Lower lobe of right lung (tissue), 2 donors: ENCODE measurements around the gene EHHADH. TPM values are rescaled to one million over a fixed set of nuclear protein-coding genes. Genes with fewer than 3 reads are reported as not detected.
"Not testable (repeated sequence)": the region's sequence is repeated elsewhere in the genome, so short reads cannot be mapped to it uniquely, and the experiment has no call there.

Experiments
- ATAC-seq, 2 donors: fragments of 200-7000 bp; cut with Tn5 transposase; one replicate each; pipeline ENCODE4 v1.9.1; 2020 to 2022; ENCODE audit warnings: mild to moderate bottlenecking in 2 of 2, moderate library complexity in 2 of 2
- DNase-seq: peaks from one replicate; pipeline ENCODE4 v3.0.0-alpha.2; 2020
- H3K27ac ChIP-seq: fragments of 200-600 bp; one replicate; pipeline ENCODE4 v1.8.0; 2022
- H3K27me3 ChIP-seq: fragments of 200-600 bp; one replicate; pipeline ENCODE4 v1.8.0; 2022; ENCODE audit warnings: low read depth
- H3K36me3 ChIP-seq: fragments of 200-600 bp; one replicate; pipeline ENCODE4 v1.8.0; 2022; ENCODE audit warnings: mild to moderate bottlenecking
- H3K4me1 ChIP-seq: fragments of 200-600 bp; one replicate; pipeline ENCODE4 v1.8.0; 2022
- H3K4me3 ChIP-seq: fragments of 200-600 bp; one replicate; pipeline ENCODE4 v1.8.0; 2022; ENCODE audit warnings: mild to moderate bottlenecking
- H3K9me3 ChIP-seq: fragments of 200-600 bp; one replicate; pipeline ENCODE4 v1.8.0; 2022
- CTCF ChIP-seq: fragments of 200-600 bp; IDR thresholded peaks from one replicate; pipeline ENCODE4 v1.8.0; 2022; ENCODE audit warnings: antibody characterized with exemption, mild to moderate bottlenecking
- intact Hi-C: fragments of 100-400 bp; cut with DNase I; formaldehyde crosslinking; loops from one replicate; pipeline ENCODE4 v1.11.0; 2022
- long read RNA-seq: library from polyadenylated mRNA; unstranded; transcript quantifications from one replicate; pipeline ENCODE4 v2.0.0, GENCODE V29; 2021
- total RNA-seq: library from RNA; stranded (reverse); fragmentation: NEBNext Ultra II Directional; extraction: Animal tissue kit (Norgen Biotek cat#: 25700); gene quantifications from one replicate; pipeline ENCODE4 v1.2.1, GENCODE V29; 2021
- donor health status: DM: no; HTN: yes; CAD: no; lungs with severe emphysema.

EHHADH gene
- 11.5 TPM for total RNA-seq
- long read RNA-seq, transcript EHHADH-201 (7 exons, 3,850 nt): major isoform, 5 of 9 reads
- long read RNA-seq, partial matches to known transcripts: 4 of 9 reads
- long read RNA-seq, other reads (novel, unspliced or antisense): 0 of 9 reads

GRCh38 chr3:185253645-185254410 lies at the start of gene EHHADH:
Gene EHHADH (minus strand): TSS chr3:185254049. CDS start chr3:185254022, 27 bp downstream.
- Histone ChIP-seq H3K36me3 (no peaks in the 10 kb centered on the region), H3K27ac (peak within 1 kb of the TSS; percentile 81), H3K27me3 (no peaks in the 10 kb centered on the region), H3K4me3 (peak within 1 kb of the TSS; percentile 70), H3K9me3 (no peaks in the 10 kb centered on the region), H3K4me1 (no peaks in the 10 kb centered on the region)
- intact Hi-C loops: no loop called here
- TF ChIP-seq CTCF: no peak
- ATAC-seq (peak; percentile 99 to 100), DNase-seq (peak; percentile 88)

- intact Hi-C loops, H3K27me3 ChIP-seq, H3K36me3 ChIP-seq, H3K4me3 ChIP-seq, DNase-seq, H3K27ac ChIP-seq, H3K4me1 ChIP-seq, H3K9me3 ChIP-seq: not testable (repeated sequence)
- ATAC-seq: peak in 1 of 2 donors; percentile 41
These were observed 46.1 kb upstream of the EHHADH start for GRCh38 chr3:185299918-185300426.

GRCh38 chr3:185297867-185298266 lies 44.0 kb upstream of the EHHADH start:
- DNase-seq (no peak), ATAC-seq (no peak)
- no peak for TF ChIP-seq CTCF
- Histone ChIP-seq H3K4me1 (no peaks in the 10 kb centered on the region), H3K27me3 (no peaks in the 10 kb centered on the region), H3K4me3 (no peak overlapping the region), H3K36me3 (no peaks in the 10 kb centered on the region), H3K9me3 (no peaks in the 10 kb centered on the region), H3K27ac (no peak overlapping the region)
- intact Hi-C loops: no loop called here

GRCh38 chr3:185292238-185292637 lies 38.4 kb upstream of the EHHADH start:
- DNase-seq (no peak), ATAC-seq (no peak)
- Histone ChIP-seq H3K4me1 (no peaks in the 10 kb centered on the region), H3K9me3 (no peaks in the 10 kb centered on the region), H3K27ac (no peak overlapping the region), H3K4me3 (no peak overlapping the region), H3K36me3 (peaks cover 3% of the 10 kb centered on the region), H3K27me3 (no peaks in the 10 kb centered on the region)
- no peak for TF ChIP-seq CTCF
- intact Hi-C loops: no loop called here

- intact Hi-C loops: no loop called here
- no peak for ATAC-seq
- Histone ChIP-seq H3K9me3 (no peaks in the 10 kb centered on the region), H3K27ac (no peak overlapping the region), H3K36me3 (peaks cover 3% of the 10 kb centered on the region), H3K27me3 (no peaks in the 10 kb centered on the region), H3K4me1 (no peaks in the 10 kb centered on the region), H3K4me3 (no peak overlapping the region)
- no peak for DNase-seq
- TF ChIP-seq CTCF: no peak
These were observed 36.4 kb upstream of the EHHADH start for GRCh38 chr3:185290266-185290665.

- Histone ChIP-seq H3K4me3 (peak overlapping the region; percentile 67), H3K27me3 (no peaks in the 10 kb centered on the region), H3K9me3 (no peaks in the 10 kb centered on the region), H3K36me3 (no peaks in the 10 kb centered on the region), H3K27ac (peak overlapping the region; percentile 68), H3K4me1 (peaks cover 12% of the 10 kb centered on the region)
- DNase-seq (no peak), ATAC-seq (no peak)
- intact Hi-C loops: no loop called here
- TF ChIP-seq CTCF: no peak
These were observed 29.6 kb upstream of the EHHADH start for GRCh38 chr3:185283374-185283935.
